ENCODE data around the gene PHLDA3. TPM values are rescaled to one million over a fixed set of nuclear protein-coding genes. Genes with fewer than 3 reads are reported as not detected.

Gene PHLDA3
- total and polyA plus RNA-seq, 4 donors: 12.8 to 73.2 (median 38.9) TPM

DNA sequence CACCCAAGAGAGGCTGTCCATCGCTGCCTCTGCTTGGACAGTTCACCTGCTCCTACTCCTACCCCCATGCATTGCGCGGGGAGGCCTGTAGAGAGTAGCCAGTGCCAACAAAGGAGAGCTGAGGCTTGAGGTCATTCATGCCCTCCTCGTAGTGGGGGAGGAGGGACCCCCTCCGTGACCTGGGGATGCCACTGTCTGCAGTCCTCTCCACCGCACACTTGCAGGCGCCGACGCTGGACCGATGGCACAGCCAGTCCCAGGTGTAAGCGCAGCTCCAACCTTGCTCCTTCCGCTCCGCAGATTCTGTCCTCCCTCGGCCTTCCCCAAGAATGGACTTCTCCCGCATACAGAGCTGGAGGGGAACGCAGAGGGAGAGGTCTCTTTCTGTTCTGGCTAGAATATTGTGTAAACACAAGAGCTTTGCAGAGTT, 672 bp upstream of the PHLDA3 start:
- Histone ChIP-seq H3K36me3 (ENCODE audit: control insufficient read depth in 4 of 4, insufficient read depth in 4 of 4, low read length in 4 of 4) (peaks cover 0 to 11% (median 4%) of the 10 kb centered on the region in 4 donors), H3K9me3 (ENCODE audit: control insufficient read depth in 4 of 4, insufficient read depth in 3 of 4, low read length in 3 of 4) (no peaks in the 10 kb centered on the region), H3K9ac (ENCODE audit: insufficient read depth in 1 of 2, low read length in 2 of 2) (peak overlapping the region in 1 of 2 donors; percentile 58), H3K27ac (ENCODE audit: low read depth in 1 of 2, low read length in 1 of 2) (peak overlapping the region in 1 of 2 donors; percentile 94), H3K4me3 (no peak overlapping the region), H3K4me1 (ENCODE audit: control insufficient read depth in 5 of 5, insufficient read depth in 5 of 5, low read length in 5 of 5) (peaks cover 0 to 24% (median 8%) of the 10 kb centered on the region in 5 donors), H3K27me3 (ENCODE audit: control insufficient read depth in 3 of 3, insufficient read depth in 3 of 3, low read length in 2 of 3) (no peaks in the 10 kb centered on the region)
- 55 to 57% methylated on average over 16 of the region's 16 CpGs for WGBS, 2 donors
- TF ChIP-seq, protein P1, sequence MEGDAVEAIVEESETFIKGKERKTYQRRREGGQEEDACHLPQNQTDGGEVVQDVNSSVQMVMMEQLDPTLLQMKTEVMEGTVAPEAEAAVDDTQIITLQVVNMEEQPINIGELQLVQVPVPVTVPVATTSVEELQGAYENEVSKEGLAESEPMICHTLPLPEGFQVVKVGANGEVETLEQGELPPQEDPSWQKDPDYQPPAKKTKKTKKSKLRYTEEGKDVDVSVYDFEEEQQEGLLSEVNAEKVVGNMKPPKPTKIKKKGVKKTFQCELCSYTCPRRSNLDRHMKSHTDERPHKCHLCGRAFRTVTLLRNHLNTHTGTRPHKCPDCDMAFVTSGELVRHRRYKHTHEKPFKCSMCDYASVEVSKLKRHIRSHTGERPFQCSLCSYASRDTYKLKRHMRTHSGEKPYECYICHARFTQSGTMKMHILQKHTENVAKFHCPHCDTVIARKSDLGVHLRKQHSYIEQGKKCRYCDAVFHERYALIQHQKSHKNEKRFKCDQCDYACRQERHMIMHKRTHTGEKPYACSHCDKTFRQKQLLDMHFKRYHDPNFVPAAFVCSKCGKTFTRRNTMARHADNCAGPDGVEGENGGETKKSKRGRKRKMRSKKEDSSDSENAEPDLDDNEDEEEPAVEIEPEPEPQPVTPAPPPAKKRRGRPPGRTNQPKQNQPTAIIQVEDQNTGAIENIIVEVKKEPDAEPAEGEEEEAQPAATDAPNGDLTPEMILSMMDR (IDR thresholded peaks at IDR 0.05; ENCODE audit: control extremely low read depth, extremely low read depth): no peak
- ATAC-seq (ENCODE audit: insufficient read depth, low FRiP score) (no peak), DNase-seq (peak in 1 of 3 donors; percentile 15)

DNA sequence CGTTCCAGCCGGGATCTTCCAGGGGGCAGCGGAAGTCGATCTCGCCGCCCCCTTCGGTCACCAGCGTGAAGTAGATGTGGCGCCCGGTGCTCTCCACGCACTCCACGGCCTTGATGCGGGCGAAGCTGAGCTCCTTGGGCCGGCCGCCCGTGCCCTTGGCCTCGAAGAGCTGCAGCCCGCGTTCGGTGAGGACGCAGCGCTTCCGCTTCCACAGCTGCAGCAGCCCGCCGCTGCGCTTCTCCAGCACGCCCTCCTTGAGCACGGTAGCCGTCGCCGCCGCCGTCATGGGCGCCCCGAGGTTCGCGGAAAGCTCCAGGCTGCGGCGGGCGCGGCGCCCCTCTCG, 516 bp downstream of the PHLDA3 start:
- Histone ChIP-seq H3K27me3 (ENCODE audit: control insufficient read depth in 3 of 3, insufficient read depth in 3 of 3, low read length in 2 of 3) (no peaks in the 10 kb centered on the region), H3K36me3 (ENCODE audit: control insufficient read depth in 4 of 4, insufficient read depth in 4 of 4, low read length in 4 of 4) (peaks cover 0 to 15% (median 7%) of the 10 kb centered on the region in 4 donors), H3K4me3 (peak overlapping the region; percentile 80), H3K9me3 (ENCODE audit: control insufficient read depth in 4 of 4, insufficient read depth in 3 of 4, low read length in 3 of 4) (no peaks in the 10 kb centered on the region), H3K9ac (ENCODE audit: insufficient read depth in 1 of 2, low read length in 2 of 2) (peak overlapping the region in 1 of 2 donors; percentile 37), H3K27ac (ENCODE audit: low read depth in 1 of 2, low read length in 1 of 2) (peak overlapping the region; percentile 82 to 94), H3K4me1 (ENCODE audit: control insufficient read depth in 5 of 5, insufficient read depth in 5 of 5, low read length in 5 of 5) (peaks cover 0 to 24% (median 8%) of the 10 kb centered on the region in 5 donors)
- TF ChIP-seq, protein P1 (IDR thresholded peaks at IDR 0.05; ENCODE audit: control extremely low read depth, extremely low read depth): no peak
- ATAC-seq (ENCODE audit: insufficient read depth, low FRiP score) (peak; percentile 16), DNase-seq (peak; percentile 42 to 57 (median 56))
- WGBS, 2 donors: 3 to 4% methylated on average over 38 to 44 of the region's 44 CpGs

DNA sequence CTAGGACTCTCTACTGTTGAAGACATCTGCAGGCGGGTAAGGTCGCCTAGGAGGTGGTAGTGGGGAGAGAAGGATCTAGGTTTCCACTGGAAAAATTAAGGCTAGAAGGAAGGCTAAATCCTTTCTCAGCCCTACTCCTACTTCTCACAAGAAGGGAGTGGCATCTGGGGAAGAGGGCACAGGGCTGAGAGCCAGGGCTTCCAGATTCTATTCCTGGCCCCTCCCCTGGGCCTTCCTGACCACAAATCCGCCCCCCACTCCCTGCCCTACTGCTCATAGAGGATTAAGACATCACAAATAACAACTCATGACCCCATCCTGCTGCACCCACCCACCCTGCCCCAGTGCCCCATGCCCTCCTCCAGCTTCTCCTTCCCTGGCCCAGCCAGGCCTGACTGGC, 2.5 kb downstream of the PHLDA3 start:
- Histone ChIP-seq H3K4me1 (ENCODE audit: control insufficient read depth in 5 of 5, insufficient read depth in 5 of 5, low read length in 5 of 5) (peaks cover 0 to 32% (median 9%) of the 10 kb centered on the region in 5 donors), H3K27ac (ENCODE audit: low read depth in 1 of 2, low read length in 1 of 2) (peak overlapping the region in 1 of 2 donors; percentile 79), H3K36me3 (ENCODE audit: control insufficient read depth in 4 of 4, insufficient read depth in 4 of 4, low read length in 4 of 4) (peaks cover 0 to 15% (median 7%) of the 10 kb centered on the region in 4 donors), H3K4me3 (peak overlapping the region; percentile 23), H3K9ac (ENCODE audit: insufficient read depth in 1 of 2, low read length in 2 of 2) (no peak overlapping the region), H3K27me3 (ENCODE audit: control insufficient read depth in 3 of 3, insufficient read depth in 3 of 3, low read length in 2 of 3) (no peaks in the 10 kb centered on the region), H3K9me3 (ENCODE audit: control insufficient read depth in 4 of 4, insufficient read depth in 3 of 4, low read length in 3 of 4) (no peaks in the 10 kb centered on the region)
- TF ChIP-seq, protein P1 (IDR thresholded peaks at IDR 0.05; ENCODE audit: control extremely low read depth, extremely low read depth): no peak
- ATAC-seq (ENCODE audit: insufficient read depth, low FRiP score) (no peak), DNase-seq (no peak)
- WGBS, 2 donors: 77 to 84% methylated on average over 3 of the region's 3 CpGs
